Measurements from ENCODE around the gene SLC9A8. TPM values are rescaled to one million over a fixed set of nuclear protein-coding genes. Genes with fewer than 3 reads are reported as not detected.

The SLC9A8 gene
- polyA plus RNA-seq, 2 of the 4 experiments (the other 2 are of a cell fraction), result 5.0 to 7.9 TPM

DNA sequence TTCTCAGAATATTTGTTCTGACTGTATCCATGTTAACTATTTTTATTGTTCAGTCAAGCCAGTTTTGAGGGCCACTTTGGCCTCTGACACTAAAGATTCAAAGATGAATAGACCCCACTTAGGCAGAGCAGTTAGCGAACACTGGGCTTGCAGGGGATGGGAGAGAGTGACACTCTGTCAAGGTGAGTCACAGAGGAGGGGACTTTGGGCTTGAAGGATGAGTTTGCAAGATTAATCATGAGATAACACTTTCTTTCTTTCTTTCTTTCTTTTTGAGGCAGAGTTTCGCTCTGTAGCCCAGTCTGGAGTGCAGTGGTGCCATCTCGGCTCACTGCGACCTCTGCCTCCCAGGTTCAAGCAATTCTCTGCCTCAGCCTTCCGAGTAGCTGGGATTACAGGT lies 56.3 kb downstream of the SLC9A8 start:
- DNase-seq (ENCODE audit: low read depth in 1 of 2, low spot score in 1 of 2) (no peak), ATAC-seq (no peak), FAIRE-seq (no peak)
- Histone ChIP-seq H3K27ac (no peak overlapping the region), H3K4me3 (no peak overlapping the region), H3K4me2 (no peak overlapping the region), H3K9me3 (no peaks in the 10 kb centered on the region), H3K4me1 (peaks cover 3% of the 10 kb centered on the region; the same call in 1 of the 3 replicates)
- WGBS (ENCODE audit: missing lambda C conversion rate), result 72% methylated on average over 5 of the region's 5 CpGs
- CTCF ChIA-PET, result interaction anchor here (1.4 to 4.5 kb wide), 2 partner anchors 19 to 23 kb away, joined by 5 to 22 read pairs; no protein-coding TSS in a partner anchor
- POLR2A ChIA-PET, result no interaction called here
- TF ChIP-seq JUN (IDR thresholded peaks at IDR 0.05) (no peak), HDAC2 (IDR thresholded peaks at IDR 0.05) (no peak), ZFP36 (IDR thresholded peaks at IDR 0.05; ENCODE audit: borderline replicate concordance, partially characterized antibody) (no peak), RFX5 (IDR thresholded peaks at IDR 0.05) (no peak), RAD21 (conservative IDR thresholded peaks at IDR 0.05 in 1 of 2, IDR thresholded peaks at IDR 0.05 in 1 of 2) (no peak), SREBF2 (IDR thresholded peaks at IDR 0.05) (no peak), PHF8 (IDR thresholded peaks at IDR 0.05; ENCODE audit: borderline replicate concordance, low read depth) (no peak), POLR2A (IDR thresholded peaks at IDR 0.05; ENCODE audit: low read length) (no peak), RARB (CRISPR knock-in tag; IDR thresholded peaks at IDR 0.05) (no peak), KDM5A (IDR thresholded peaks at IDR 0.05) (no peak)
- TF ChIP-seq, protein P1, sequence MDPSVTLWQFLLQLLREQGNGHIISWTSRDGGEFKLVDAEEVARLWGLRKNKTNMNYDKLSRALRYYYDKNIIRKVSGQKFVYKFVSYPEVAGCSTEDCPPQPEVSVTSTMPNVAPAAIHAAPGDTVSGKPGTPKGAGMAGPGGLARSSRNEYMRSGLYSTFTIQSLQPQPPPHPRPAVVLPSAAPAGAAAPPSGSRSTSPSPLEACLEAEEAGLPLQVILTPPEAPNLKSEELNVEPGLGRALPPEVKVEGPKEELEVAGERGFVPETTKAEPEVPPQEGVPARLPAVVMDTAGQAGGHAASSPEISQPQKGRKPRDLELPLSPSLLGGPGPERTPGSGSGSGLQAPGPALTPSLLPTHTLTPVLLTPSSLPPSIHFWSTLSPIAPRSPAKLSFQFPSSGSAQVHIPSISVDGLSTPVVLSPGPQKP (IDR thresholded peaks at IDR 0.05; ENCODE audit: low read depth, low read length), result no peak

DNA sequence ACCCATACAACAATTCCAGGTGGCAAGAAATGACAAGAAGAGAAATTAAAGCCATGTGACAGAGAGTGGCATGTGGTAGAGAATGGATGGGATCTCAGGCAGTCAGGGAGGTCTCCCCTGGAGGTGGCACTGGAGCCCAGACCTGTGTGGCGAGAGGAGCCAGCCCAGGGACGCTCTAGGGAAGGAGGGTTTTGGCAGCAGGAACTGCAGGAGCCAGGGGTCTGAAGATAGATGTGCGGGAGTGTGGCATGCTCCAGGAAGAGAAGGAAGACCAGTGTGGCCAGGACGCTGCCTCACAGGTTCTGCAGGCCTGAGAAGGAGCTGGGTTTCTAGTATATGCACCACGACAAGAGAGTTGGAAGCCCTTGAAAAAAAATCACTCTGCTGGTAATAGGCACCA lies 57.6 kb downstream of the SLC9A8 start:
- ChIA-PET CTCF (interaction anchor here (4.5 kb wide), 1 partner anchor 18 kb away, joined by 22 read pairs; no protein-coding TSS in a partner anchor), POLR2A (no interaction called here)
- FAIRE-seq (no peak), ATAC-seq (no peak), DNase-seq (ENCODE audit: low read depth in 1 of 2, low spot score in 1 of 2) (no peak)
- TF ChIP-seq ZSCAN20 (CRISPR knock-in tag; IDR thresholded peaks at IDR 0.05) (no peak), RNF2 (IDR thresholded peaks at IDR 0.05; ENCODE audit: borderline replicate concordance, low read depth) (no peak)
- TF ChIP-seq, protein P2, sequence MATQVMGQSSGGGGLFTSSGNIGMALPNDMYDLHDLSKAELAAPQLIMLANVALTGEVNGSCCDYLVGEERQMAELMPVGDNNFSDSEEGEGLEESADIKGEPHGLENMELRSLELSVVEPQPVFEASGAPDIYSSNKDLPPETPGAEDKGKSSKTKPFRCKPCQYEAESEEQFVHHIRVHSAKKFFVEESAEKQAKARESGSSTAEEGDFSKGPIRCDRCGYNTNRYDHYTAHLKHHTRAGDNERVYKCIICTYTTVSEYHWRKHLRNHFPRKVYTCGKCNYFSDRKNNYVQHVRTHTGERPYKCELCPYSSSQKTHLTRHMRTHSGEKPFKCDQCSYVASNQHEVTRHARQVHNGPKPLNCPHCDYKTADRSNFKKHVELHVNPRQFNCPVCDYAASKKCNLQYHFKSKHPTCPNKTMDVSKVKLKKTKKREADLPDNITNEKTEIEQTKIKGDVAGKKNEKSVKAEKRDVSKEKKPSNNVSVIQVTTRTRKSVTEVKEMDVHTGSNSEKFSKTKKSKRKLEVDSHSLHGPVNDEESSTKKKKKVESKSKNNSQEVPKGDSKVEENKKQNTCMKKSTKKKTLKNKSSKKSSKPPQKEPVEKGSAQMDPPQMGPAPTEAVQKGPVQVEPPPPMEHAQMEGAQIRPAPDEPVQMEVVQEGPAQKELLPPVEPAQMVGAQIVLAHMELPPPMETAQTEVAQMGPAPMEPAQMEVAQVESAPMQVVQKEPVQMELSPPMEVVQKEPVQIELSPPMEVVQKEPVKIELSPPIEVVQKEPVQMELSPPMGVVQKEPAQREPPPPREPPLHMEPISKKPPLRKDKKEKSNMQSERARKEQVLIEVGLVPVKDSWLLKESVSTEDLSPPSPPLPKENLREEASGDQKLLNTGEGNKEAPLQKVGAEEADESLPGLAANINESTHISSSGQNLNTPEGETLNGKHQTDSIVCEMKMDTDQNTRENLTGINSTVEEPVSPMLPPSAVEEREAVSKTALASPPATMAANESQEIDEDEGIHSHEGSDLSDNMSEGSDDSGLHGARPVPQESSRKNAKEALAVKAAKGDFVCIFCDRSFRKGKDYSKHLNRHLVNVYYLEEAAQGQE (IDR thresholded peaks at IDR 0.05), result no peak
- Histone ChIP-seq H3K9me3 (no peaks in the 10 kb centered on the region), H3K27ac (no peak overlapping the region), H3K4me3 (no peak overlapping the region), H3K4me1 (peaks cover 3% of the 10 kb centered on the region; the same call in 1 of the 3 replicates), H3K4me2 (no peak overlapping the region)
- 89% methylated on average over 5 of the region's 5 CpGs for WGBS (ENCODE audit: missing lambda C conversion rate)

DNA sequence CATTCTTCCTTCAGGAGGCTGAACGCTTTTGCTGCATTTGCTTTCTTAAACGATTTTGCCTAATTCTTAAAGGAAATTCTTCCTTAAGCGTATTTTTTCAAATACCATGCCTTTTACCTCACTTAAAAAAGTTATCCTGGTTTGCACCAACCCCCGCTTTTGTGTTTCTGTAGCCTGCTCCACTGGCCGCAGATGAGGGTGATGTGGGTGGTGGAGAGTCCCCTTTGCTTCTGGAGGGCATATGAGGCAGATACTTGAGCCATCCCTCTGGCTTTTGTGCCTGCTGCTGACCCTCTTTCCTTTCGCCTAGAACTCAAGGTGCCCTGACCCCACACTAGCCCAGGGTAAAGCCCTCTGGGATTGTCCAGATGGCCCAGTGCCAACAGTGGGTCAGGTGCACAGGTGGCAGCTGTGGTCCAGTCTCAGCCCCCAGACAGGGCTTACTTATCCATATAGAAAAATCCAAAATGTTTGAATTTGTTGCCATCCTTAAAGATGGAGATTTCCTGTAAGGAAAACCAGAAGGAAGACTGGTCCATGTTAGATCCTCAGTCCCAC lies 58.8 kb downstream of the SLC9A8 start:
- H3K27ac ChIP-seq, result no peak overlapping the region
- H3K4me3 ChIP-seq, result no peak overlapping the region
- CTCF ChIA-PET, result interaction anchor here (1.1 to 4.6 kb wide), 6 partner anchors 9 to 261 kb away, joined by 3 to 29 read pairs (median 4); no protein-coding TSS in a partner anchor

More for the DNA sequence above, 58.8 kb downstream of the SLC9A8 start:
- TF ChIP-seq NPAS2 (CRISPR knock-in tag; IDR thresholded peaks at IDR 0.05; ENCODE audit: borderline replicate concordance) (no peak), ZNF302 (CRISPR knock-in tag; IDR thresholded peaks at IDR 0.05) (no peak), ZSCAN20 (CRISPR knock-in tag; IDR thresholded peaks at IDR 0.05) (no peak)
- TF ChIP-seq, protein P3, sequence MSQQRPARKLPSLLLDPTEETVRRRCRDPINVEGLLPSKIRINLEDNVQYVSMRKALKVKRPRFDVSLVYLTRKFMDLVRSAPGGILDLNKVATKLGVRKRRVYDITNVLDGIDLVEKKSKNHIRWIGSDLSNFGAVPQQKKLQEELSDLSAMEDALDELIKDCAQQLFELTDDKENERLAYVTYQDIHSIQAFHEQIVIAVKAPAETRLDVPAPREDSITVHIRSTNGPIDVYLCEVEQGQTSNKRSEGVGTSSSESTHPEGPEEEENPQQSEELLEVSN (IDR thresholded peaks at IDR 0.05; ENCODE audit: borderline replicate concordance, low read depth), result no peak
- TF ChIP-seq, protein P4, sequence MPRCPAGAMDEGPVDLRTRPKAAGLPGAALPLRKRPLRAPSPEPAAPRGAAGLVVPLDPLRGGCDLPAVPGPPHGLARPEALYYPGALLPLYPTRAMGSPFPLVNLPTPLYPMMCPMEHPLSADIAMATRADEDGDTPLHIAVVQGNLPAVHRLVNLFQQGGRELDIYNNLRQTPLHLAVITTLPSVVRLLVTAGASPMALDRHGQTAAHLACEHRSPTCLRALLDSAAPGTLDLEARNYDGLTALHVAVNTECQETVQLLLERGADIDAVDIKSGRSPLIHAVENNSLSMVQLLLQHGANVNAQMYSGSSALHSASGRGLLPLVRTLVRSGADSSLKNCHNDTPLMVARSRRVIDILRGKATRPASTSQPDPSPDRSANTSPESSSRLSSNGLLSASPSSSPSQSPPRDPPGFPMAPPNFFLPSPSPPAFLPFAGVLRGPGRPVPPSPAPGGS (IDR thresholded peaks at IDR 0.05), result no peak
- POLR2A ChIA-PET, result no interaction called here
- ATAC-seq (no peak), FAIRE-seq (no peak), DNase-seq (ENCODE audit: low read depth in 1 of 2, low spot score in 1 of 2) (no peak)
- Histone ChIP-seq H3K4me2 (no peak overlapping the region), H3K4me1 (peaks cover 3% of the 10 kb centered on the region; the same call in 1 of the 3 replicates), H3K9me3 (no peaks in the 10 kb centered on the region)
- 91% methylated on average over 6 of the region's 6 CpGs for WGBS (ENCODE audit: missing lambda C conversion rate)
